PC-3 (cell line): ENCODE results near the gene ERBB4. TPM values are rescaled to one million over a fixed set of nuclear protein-coding genes. Genes with fewer than 3 reads are reported as not detected.

Experiments used
- ATAC-seq: fragments of 200-7000 bp; cut with Tn5 transposase; 2 replicates; pipeline ENCODE4 v1.9.1; 2020; ENCODE audit warnings: mild to moderate bottlenecking, moderate library complexity
- BruUV-seq: library from RNA; stranded (reverse); fragments of 400-500 nt; replicated peaks from 2 replicates; lab custom pipeline; 2021; lab: Mats Ljungman, UMichigan
- CTCF ChIA-PET: fragments of 300-600 bp; sonication (Branson Sonifier 250); formaldehyde crosslinking; loops from one replicate; lab custom pipeline; 2022; ENCODE audit warnings: antibody characterized with exemption; lab: Charles Lee
- POLR2A ChIA-PET: fragments of 300-600 bp; sonication (Branson Sonifier 250); formaldehyde crosslinking; loops from one replicate; lab custom pipeline; 2022; ENCODE audit warnings: antibody characterized with exemption; ENCODE audit not compliant: unreplicated experiment; lab: Charles Lee
- DNase-seq: peaks from one replicate; pipeline ENCODE4 v3.0.0-alpha.2; 2015
- H2AFZ ChIP-seq: fragments of 300-600 bp; sonication (generic); 2 replicates; pipeline ENCODE4 v1.6.0; 2016; ENCODE audit warnings: antibody characterized with exemption, low read length
- H3F3A ChIP-seq: fragments of 300-600 bp; sonication (generic); one replicate; pipeline ENCODE4 v1.6.0; 2017; ENCODE audit warnings: antibody characterized with exemption, low read length, control low read depth, mild to moderate bottlenecking; ENCODE audit not compliant: unreplicated experiment
- H3K27ac ChIP-seq: fragments of 300-600 bp; sonication (generic); 2 replicates; pipeline ENCODE4 v1.5.1; 2016; ENCODE audit warnings: mild to moderate bottlenecking, low read length
- H3K27me3 ChIP-seq: fragments of 300-600 bp; sonication (generic); 2 replicates; pipeline ENCODE4 v1.6.1; 2016; ENCODE audit warnings: low read length, mixed read lengths
- H3K36me3 ChIP-seq: fragments of 300-600 bp; sonication (generic); 2 replicates; pipeline ENCODE4 v1.6.1; 2016; ENCODE audit warnings: low read depth, mixed run types, low read length, mixed read lengths
- H3K4me1 ChIP-seq: fragments of 300-600 bp; sonication (generic); 2 replicates; pipeline ENCODE4 v1.5.1; 2016; ENCODE audit warnings: low read length; ENCODE audit not compliant: insufficient read depth
- H3K4me2 ChIP-seq: fragments of 300-600 bp; sonication (generic); 2 replicates; pipeline ENCODE4 v1.6.0; 2016; ENCODE audit warnings: low read length
- H3K4me3 ChIP-seq: fragments of 300-600 bp; sonication (generic); 2 replicates; pipeline ENCODE4 v1.5.1; 2016; ENCODE audit warnings: mild to moderate bottlenecking, low read length, mixed read lengths
- H3K79me2 ChIP-seq: fragments of 300-600 bp; sonication (generic); 2 replicates; pipeline ENCODE4 v1.6.1; 2017; ENCODE audit warnings: low read length, mixed read lengths
- H3K9ac ChIP-seq: fragments of 300-600 bp; sonication (generic); 2 replicates; pipeline ENCODE4 v1.6.0; 2016; ENCODE audit warnings: mild to moderate bottlenecking, low read length
- H3K9me2 ChIP-seq: fragments of 300-600 bp; sonication (generic); replicated peaks from 2 replicates; pipeline ENCODE4 v1.6.1; 2016; ENCODE audit warnings: mixed run types, low read length, mixed read lengths
- H3K9me3 ChIP-seq: fragments of 300-600 bp; sonication (generic); 2 replicates; pipeline ENCODE4 v1.6.1; 2016; ENCODE audit warnings: low read length, mixed read lengths
- H4K20me1 ChIP-seq: fragments of 300-600 bp; sonication (generic); 2 replicates; pipeline ENCODE4 v1.6.1; 2016; ENCODE audit warnings: low read length, mixed read lengths
- EZH2 ChIP-seq: fragments of 300-600 bp; sonication (generic); IDR thresholded peaks from one replicate; pipeline ENCODE4 v1.6.1; 2017; ENCODE audit warnings: antibody characterized with exemption, mild to moderate bottlenecking, low read length; ENCODE audit not compliant: unreplicated experiment
- EZH2phosphoT487 ChIP-seq: fragments of 300-600 bp; sonication (generic); IDR thresholded peaks from 2 replicates; pipeline ENCODE4 v1.6.1; 2018; ENCODE audit warnings: mild to moderate bottlenecking, antibody characterized with exemption, low read length, borderline replicate concordance
- intact Hi-C: fragments of 100-400 bp; cut with micrococcal nuclease; formaldehyde crosslinking; loops from 2 replicates; pipeline ENCODE4 v1.9.0; 2023
- total RNA-seq: library from RNA; depleted of rRNA; stranded (reverse); fragments of >200 nt; gene quantifications from 2 replicates; pipeline ENCODE4 v1.2.3, GENCODE V29; 2014
- TF ChIP-seq, protein P1 (sequence below): fragments of 300-600 bp; sonication (generic); conservative IDR thresholded peaks from 2 replicates; pipeline ENCODE4 v1.5.1; 2017; ENCODE audit warnings: antibody characterized with exemption, low read depth, mild to moderate bottlenecking, low read length

The ERBB4 gene
- total RNA-seq, 1 experiment from 2014 or later: under 0.01 TPM

DNA sequence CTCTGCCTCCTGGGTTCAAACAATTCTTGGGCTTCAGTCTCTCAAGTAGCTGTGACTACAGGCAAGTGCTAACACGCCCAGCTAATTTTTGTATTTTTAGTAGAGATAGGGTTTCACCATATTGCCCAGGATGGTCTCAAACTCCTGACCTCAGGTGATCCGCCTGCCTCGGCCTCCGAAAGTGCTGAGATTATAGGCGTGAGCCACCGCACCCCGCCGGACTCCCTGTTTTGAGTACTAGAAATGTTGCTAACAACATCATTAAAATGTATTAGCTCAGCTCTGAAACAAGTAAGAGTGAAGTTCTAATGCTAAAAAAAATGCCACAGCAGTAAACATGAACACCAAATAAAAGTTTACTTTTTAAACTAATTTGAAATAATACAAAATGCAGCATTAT, 1044.5 kb downstream of the ERBB4 start:
- Histone ChIP-seq H3K36me3 (no peaks in the 10 kb centered on the region), H3K9me2 (no peaks in the 10 kb centered on the region), H3K4me3 (no peak overlapping the region), H3K4me2 (no peak overlapping the region), H3K9me3 (no peaks in the 10 kb centered on the region), H3K4me1 (no peaks in the 10 kb centered on the region), H3K27me3 (peaks cover 11% of the 10 kb centered on the region; the same call in 1 of the 2 replicates), H3F3A (no peaks in the 10 kb centered on the region), H3K27ac (no peak overlapping the region), H2AFZ (no peak overlapping the region), H3K9ac (no peak overlapping the region), H4K20me1 (no peaks in the 10 kb centered on the region), H3K79me2 (no peaks in the 10 kb centered on the region)
- intact Hi-C loops: no loop called here
- ChIA-PET POLR2A (no interaction called here), CTCF (no interaction called here)
- BruUV-seq: no TSS peak
- no peak for ATAC-seq
- TF ChIP-seq, protein P1, sequence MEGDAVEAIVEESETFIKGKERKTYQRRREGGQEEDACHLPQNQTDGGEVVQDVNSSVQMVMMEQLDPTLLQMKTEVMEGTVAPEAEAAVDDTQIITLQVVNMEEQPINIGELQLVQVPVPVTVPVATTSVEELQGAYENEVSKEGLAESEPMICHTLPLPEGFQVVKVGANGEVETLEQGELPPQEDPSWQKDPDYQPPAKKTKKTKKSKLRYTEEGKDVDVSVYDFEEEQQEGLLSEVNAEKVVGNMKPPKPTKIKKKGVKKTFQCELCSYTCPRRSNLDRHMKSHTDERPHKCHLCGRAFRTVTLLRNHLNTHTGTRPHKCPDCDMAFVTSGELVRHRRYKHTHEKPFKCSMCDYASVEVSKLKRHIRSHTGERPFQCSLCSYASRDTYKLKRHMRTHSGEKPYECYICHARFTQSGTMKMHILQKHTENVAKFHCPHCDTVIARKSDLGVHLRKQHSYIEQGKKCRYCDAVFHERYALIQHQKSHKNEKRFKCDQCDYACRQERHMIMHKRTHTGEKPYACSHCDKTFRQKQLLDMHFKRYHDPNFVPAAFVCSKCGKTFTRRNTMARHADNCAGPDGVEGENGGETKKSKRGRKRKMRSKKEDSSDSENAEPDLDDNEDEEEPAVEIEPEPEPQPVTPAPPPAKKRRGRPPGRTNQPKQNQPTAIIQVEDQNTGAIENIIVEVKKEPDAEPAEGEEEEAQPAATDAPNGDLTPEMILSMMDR: no peak
- no peak for TF ChIP-seq EZH2phosphoT487
- no peak for DNase-seq

DNA sequence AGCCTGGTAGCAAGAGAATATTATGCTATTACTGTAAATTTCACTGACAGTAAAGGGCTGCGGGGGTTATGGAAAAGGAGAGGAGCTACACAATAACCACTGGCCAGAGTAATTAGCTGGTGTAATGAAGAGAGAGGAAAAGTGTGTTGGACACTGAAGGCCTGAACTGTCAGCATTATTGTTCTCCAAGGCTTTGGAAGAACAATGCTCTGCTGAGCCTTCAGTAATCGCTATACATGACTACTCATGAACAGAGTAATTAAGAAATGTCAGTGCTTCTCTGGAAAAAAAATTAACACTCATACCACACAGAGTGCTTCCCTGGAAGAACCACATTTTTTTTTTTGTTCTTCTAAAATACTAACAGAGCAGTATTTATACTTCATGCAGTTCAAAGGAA, 1050.9 kb downstream of the ERBB4 start:
- POLR2A ChIA-PET: interaction anchor here (0.6 kb wide), 1 partner anchor 29 kb away, joined by 4 read pairs; no protein-coding TSS in a partner anchor

DNA sequence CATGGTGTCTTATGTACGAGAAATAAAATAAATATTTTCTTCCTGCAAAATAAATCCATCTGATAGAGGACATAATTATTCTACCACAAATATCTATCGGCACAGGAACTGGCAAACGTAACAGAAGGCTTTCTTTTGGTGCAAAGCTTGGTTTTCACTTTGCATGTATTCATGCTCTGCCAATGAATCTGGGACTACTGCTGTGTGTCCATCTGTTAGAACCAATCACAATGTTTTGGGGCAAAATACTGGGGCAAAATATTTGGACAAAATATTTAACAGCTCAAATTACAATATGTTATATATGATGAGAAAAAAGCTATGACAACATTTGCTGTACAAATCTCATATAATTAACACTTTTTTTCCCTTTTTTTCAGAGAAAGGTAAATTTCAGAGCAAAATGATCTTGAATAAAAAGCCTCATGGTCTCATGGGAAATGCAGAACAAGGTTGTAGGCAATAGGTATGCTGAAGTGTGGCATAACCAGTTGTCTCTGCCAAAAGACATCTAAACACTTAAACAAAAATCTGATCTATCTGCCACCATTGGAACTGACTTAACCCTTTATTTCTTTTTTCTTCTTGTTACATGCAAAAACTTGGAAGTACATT, 1059.0 kb downstream of the ERBB4 start:
- no peak overlapping the region for H3K4me2 ChIP-seq
- ChIA-PET POLR2A (no interaction called here), CTCF (no interaction called here)
- H3K4me3 ChIP-seq: no peak overlapping the region
- no TSS peak for BruUV-seq
- H3K9me3 ChIP-seq: no peaks in the 10 kb centered on the region
- H3K36me3 ChIP-seq: no peaks in the 10 kb centered on the region
- TF ChIP-seq, protein P1: no peak
- TF ChIP-seq EZH2phosphoT487 (no peak), EZH2 (no peak)
- H3K4me1 ChIP-seq: no peaks in the 10 kb centered on the region
- H3K79me2 ChIP-seq: no peaks in the 10 kb centered on the region
- no peak overlapping the region for H3K27ac ChIP-seq
- H4K20me1 ChIP-seq: no peaks in the 10 kb centered on the region
- no peaks in the 10 kb centered on the region for H3K9me2 ChIP-seq
- no peak overlapping the region for H3K9ac ChIP-seq
- H3F3A ChIP-seq: no peaks in the 10 kb centered on the region
- DNase-seq (no peak), ATAC-seq (no peak)
- H2AFZ ChIP-seq: no peak overlapping the region
- 0 out of 2 replicates have a peak, but pooled peaks cover 4% of the 10 kb centered on the region for H3K27me3 ChIP-seq
- intact Hi-C loops: no loop called here

More for the DNA sequence above, 1050.9 kb downstream of the ERBB4 start:
- no peak overlapping the region for H3K4me3 ChIP-seq
- H3K9me2 ChIP-seq: no peaks in the 10 kb centered on the region
- CTCF ChIA-PET: no interaction called here
- no peaks in the 10 kb centered on the region for H3K79me2 ChIP-seq
- no peaks in the 10 kb centered on the region for H3K4me1 ChIP-seq
- H3K9ac ChIP-seq: no peak overlapping the region
- intact Hi-C loops: no loop called here
- no peak overlapping the region for H3K27ac ChIP-seq
- no peaks in the 10 kb centered on the region for H3F3A ChIP-seq
- no peak overlapping the region for H3K4me2 ChIP-seq
- no peaks in the 10 kb centered on the region for H4K20me1 ChIP-seq
- H3K27me3 ChIP-seq: peaks cover 3% of the 10 kb centered on the region; the same call in 1 of the 2 replicates
- H2AFZ ChIP-seq: no peak overlapping the region
- TF ChIP-seq, protein P1: no peak
- no peak for TF ChIP-seq EZH2
- TF ChIP-seq EZH2phosphoT487: no peak
- no TSS peak for BruUV-seq
- DNase-seq: no peak
- no peaks in the 10 kb centered on the region for H3K36me3 ChIP-seq
- no peaks in the 10 kb centered on the region for H3K9me3 ChIP-seq
- no peak for ATAC-seq
